Testis (tissue), 2 donors: ENCODE data around the gene PHF23.

Experiments used
- POLR2A ChIP-seq: fragments of 450-650 bp; IDR thresholded peaks from one replicate; pipeline ENCODE4 v1.6.1; 2017; ENCODE audit warnings: antibody characterized with exemption, mild to moderate bottlenecking, moderate library complexity
- TF ChIP-seq, protein P1 (sequence below), 3 experiments: fragments of 450-650 bp in 2 of 3; fragments of 200-600 bp in 1 of 3; sonication (generic) in 1 of 3; IDR thresholded peaks; one replicate each; pipeline ENCODE4 v1.5.1; 2016 to 2019; ENCODE audit warnings: antibody characterized with exemption in 3 of 3, mild to moderate bottlenecking in 2 of 3, moderate library complexity in 1 of 3

DNA sequence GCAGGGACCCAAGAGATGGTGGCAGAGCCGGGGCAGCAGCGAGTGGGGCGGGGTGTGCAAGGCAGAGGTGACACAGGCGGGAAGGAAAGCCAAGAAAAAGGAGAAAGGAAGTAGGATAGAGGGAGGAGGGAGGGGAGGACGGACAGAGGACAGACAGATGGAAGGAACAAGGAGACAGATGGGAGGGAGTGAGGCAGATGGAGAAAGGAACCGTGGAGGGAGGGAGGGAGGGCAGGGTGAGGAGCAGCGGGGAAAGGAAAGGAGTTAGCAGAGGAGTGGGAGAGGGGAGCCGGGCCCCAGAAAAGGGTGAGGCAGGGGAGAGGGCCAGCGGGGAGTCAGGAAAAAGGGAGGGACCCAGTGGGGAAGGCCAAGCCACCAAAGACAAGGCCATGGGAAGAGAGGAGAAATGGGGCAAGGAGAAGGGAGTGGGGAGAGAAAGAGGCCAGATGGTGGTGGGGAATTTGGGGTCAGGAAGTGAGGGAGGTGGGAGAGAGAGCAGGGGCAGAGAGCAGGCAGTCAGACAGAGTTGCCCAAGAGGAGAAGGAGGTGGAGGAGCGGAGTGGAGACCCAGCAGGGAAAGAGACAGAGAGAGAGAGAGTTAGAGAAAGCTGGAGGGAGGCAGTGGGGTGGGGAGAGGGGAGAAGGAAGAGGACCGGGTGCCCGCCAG is 46.9 kb downstream of the PHF23 start:
- TF ChIP-seq, protein P1, sequence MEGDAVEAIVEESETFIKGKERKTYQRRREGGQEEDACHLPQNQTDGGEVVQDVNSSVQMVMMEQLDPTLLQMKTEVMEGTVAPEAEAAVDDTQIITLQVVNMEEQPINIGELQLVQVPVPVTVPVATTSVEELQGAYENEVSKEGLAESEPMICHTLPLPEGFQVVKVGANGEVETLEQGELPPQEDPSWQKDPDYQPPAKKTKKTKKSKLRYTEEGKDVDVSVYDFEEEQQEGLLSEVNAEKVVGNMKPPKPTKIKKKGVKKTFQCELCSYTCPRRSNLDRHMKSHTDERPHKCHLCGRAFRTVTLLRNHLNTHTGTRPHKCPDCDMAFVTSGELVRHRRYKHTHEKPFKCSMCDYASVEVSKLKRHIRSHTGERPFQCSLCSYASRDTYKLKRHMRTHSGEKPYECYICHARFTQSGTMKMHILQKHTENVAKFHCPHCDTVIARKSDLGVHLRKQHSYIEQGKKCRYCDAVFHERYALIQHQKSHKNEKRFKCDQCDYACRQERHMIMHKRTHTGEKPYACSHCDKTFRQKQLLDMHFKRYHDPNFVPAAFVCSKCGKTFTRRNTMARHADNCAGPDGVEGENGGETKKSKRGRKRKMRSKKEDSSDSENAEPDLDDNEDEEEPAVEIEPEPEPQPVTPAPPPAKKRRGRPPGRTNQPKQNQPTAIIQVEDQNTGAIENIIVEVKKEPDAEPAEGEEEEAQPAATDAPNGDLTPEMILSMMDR (IDR thresholded peaks at IDR 0.05): no peak
- TF ChIP-seq POLR2A: no peak
